GM18526 (cell line): ENCODE measurements around the gene ABL1.

Experiments used
- POLR2A ChIP-seq: IDR thresholded peaks from 3 replicates; pipeline ENCODE4 v1.6.1; 2011; ENCODE audit not compliant: insufficient read length; ENCODE audit errors: extremely low read depth

Gene ABL1

DNA sequence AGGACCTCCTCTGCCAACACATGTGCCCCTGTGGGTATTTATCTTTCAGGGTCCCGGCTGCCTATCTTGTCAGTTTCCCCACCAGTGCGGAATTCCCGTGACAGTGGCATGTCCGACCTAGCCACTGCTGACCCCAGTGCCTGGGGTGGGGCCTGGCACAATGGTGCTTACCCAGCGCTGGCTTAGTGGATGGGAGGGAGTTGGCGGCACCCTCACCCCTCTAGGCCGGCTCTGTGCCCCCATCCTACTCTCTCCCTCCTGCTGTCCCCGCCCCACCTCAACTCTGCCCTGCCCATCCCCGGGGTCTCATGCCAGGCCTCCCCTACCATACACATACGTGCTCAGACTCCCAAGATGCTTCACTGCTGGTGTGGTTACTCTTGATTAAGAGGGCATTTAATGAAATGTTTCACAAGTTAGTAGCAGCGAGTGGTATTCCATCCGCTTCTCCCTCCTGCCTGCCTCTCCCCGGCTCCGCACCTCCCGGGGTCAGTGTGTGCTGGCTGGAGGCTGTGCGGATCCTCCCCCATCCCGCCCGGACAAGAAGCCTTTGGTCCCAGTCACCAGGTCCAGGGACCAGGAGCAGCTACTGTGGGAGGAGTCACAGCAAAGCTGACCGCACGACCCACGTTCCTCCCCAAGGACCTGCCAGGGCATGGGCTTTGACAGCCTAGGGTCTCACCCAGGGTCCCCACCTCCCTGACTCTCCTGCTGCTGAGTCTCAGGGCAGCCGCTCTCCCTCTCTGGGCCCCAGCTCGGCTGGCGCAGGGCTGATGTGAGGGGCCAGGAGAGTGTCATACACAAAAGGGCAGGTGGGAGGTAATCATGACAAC, 71.1 kb downstream of the ABL1 start:
- no peak for TF ChIP-seq POLR2A

DNA sequence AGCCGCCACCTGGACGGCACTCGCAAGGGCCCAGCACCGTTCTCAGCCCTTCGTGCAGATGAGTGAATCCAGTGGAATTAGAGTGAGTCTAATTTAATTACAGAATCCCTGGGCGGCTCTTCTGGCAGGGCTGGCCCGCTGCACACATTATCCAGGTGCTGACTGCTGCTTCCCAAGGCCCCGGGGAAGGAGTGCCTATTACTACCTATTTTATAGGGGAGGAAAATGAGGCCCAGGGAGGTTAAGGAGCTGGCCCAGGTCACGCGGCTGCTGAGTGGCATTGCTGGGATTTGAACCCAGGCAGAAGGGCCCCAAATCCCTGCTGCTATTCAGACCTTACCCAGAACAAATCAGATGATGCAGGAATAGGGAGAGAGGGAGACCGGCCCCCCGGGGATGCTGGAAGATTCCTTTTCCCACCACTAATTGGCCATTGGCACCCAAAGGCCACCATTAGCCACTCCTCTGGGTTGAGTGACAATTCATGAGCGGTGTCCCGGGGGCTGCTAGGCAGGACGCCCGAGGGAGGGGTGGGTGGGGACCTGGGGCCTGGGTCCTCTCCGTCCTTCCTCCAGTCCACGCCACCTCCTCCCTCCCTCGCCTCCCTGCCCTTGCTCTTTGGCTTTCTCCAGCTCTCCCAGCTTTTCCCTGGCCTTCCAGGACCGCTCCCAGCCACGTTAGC, 71.8 kb downstream of the ABL1 start:
- no peak for TF ChIP-seq POLR2A

GRCh38 chr9:130908146-130908877, 73.3 kb downstream of the ABL1 start:
- TF ChIP-seq POLR2A = no peak

DNA sequence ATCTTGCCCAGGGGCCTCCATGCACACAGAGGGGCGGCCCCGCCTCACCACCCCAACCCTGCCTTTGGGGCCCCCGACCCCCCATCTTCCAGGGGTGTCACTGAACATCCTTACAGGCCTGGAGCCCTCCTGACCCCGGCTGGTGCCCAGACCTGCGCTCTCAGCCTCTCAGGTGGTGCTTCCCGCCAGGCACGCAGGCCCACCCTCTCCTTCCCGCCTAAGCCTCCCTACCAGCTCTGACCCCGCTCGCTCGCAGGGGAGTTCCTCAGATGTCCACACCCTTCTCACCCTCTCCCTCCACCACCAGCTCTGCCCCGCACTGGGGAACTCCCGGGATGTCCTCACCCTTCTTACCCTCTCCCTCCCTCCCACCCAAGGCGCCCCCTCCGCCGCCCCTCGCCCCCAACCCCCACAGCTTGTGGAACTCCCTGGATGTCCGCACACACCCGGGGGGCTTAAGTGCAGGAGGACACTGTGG, 73.9 kb downstream of the ABL1 start:
- no peak for TF ChIP-seq POLR2A

DNA sequence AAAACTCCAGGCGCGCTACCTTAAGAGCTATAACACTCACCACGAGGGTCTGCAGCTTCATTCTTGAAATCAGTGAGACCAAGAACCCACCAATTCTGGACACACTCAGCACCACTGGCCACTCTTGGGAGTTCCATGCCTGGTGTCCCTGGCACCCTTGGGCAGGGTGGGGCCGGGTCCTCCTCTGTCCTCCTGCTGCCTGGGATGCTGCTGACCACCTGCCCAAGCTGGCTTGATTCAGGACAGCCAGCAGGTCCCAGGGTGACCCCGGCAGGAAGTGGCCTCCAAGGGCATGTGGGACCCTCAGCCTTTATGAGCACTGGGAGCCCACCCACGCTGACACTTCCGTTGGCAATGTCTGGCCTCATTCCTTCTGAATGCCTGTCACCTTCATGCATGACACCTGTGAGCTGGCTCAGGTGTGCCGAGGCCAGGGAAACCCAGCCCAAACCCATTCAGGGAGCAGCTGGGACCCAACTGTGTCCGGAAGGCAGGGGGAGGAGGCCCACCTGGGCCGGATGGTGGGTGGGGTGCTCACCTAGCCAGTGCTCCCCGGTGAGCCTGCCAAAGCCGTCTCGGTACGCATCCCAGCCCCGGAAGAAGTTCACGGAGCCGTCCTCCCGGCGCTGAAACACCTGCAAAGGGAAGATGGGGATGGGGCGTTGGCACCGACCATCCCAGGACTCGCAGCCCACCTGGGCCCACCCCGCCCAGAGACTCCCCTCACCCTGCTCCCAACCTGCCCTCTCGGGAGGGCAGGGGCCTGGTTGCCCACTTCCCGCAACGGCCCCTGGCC, 76.4 kb downstream of the ABL1 start:
- no peak for TF ChIP-seq POLR2A

DNA sequence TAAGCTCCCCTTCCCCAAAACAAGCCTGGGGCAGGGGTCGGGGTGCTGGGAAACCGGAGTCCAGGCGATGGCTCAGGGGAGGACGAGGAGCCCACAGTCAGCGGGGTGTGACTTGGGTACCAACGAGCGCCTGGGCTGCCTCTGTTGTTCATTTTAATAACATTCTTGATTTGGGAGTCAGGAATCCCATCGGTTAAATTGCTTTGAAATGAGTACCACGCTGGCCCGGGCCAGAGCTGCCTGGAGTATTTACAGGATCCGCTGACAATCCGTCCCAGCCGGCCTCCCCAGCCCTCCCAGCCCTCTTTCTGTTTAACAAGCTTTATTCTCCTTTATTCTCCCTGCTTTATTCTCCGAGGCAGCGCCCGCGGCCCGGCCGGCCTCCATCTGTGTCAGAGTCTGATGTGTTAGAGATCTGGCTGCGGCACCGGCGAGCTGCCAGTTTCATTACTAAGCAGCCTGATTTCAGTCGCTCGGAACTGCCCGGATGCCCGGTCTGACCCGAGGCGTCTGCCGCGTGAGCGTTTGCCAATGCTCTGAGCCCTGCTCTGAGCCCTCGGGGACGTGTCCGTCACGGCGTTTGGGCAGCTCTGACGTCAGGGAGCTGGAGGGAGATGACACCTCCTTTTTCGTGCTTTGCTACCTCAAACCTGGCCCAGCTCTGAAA, 78.0 kb downstream of the ABL1 start:
- TF ChIP-seq POLR2A = no peak

- no peak for TF ChIP-seq POLR2A
Measured at GRCh38 chr9:130913599-130914416, 78.8 kb downstream of the ABL1 start.

DNA sequence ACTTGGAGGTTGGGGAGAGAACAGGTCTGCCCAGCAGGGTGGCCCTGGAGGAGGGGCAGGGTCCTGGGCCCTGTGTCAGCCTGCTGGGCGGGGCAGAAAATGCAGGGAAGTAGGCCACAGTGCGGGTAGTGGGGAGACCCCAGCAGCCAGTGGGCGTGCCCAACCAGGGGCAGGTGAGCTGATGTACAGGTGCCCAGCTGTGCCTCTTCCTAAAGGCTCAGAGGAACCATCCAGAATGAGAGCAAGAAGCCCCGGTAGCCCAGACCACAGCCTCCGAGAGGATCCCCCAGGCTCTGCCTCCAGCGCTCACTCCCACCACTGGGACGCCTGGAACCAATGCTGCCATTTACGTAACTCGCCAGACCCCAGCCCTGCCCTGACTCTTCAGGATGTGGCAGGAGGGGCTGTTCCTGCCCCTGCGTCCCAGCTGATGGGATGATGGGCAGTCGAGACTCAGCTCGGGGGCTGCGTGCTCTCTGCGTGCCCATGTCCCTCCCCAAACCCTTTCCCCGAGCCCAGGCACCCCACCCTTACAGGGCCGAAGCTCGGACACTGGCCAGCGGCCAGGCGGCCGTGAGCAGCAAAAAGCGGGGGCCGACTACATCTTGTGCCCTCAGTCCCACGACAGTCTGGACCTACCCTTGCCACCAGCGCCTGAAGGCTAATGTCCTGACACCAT, 79.5 kb downstream of the ABL1 start:
- no peak for TF ChIP-seq POLR2A

DNA sequence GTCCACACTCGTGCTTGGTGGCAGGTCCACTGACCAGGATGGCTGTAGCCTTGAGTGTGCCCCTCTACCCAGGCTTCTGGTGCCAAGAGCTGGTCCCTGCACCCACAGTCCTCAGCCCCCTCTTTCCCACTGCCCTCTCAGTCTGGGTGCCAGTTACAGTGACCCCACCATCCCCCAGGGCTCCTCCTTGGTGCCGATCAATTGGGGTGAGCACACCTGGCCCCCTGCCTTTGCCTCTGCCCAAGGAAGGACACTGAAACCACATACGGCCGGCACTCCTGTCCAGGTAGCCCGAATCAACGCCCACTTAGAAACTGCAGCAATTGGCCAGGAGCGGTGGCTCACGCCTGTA, 80.0 kb downstream of the ABL1 start:
- TF ChIP-seq POLR2A = no peak

- no peak for TF ChIP-seq POLR2A
Measured at GRCh38 chr9:130917168-130917960, 82.3 kb downstream of the ABL1 start.

DNA sequence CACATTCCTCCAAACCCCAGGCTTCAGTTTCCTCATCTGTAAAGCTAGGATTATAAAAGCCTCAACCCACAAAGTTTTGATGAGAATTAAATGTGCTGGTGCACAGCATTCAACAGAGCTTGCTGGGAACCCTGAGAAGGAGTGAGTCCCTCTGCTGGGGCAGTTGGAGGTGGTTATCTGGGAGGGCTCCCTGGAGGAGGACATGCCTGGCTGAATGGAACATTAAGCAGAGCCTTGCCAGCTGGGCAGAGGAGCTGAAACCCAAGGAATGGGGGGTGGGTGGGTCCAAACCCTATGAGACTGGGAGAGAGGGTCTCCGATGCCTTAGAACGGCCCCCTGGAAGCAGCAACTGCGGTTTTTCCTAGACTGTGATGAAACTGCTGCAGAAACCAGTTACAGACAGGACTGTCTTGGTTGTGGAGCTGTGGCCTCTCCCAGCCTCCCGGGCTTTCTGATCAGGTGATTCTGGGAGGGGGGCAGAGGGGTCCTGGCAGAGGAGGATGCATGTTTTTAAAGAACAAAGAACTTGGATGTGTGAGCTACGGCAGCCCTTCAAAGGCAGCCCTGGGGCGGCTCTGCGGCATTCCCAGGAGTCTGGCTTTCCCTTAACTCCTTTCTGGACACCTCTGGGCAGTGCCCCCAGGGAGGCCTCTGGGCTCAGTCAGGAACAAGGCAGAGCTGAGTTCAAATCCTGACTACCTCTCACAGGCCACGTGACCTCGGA, 83.2 kb downstream of the ABL1 start:
- TF ChIP-seq POLR2A = no peak
